ENCODE results near the gene THSD4. TPM values are rescaled to one million over a fixed set of nuclear protein-coding genes. Genes with fewer than 3 reads are reported as not detected.
"Not testable (repeated sequence)": the region's sequence is repeated elsewhere in the genome, so short reads cannot be mapped to it uniquely, and the experiment has no call there.

The THSD4 gene
- total RNA-seq, 1 donor from 2014 or later, result 21.1 TPM

DNA sequence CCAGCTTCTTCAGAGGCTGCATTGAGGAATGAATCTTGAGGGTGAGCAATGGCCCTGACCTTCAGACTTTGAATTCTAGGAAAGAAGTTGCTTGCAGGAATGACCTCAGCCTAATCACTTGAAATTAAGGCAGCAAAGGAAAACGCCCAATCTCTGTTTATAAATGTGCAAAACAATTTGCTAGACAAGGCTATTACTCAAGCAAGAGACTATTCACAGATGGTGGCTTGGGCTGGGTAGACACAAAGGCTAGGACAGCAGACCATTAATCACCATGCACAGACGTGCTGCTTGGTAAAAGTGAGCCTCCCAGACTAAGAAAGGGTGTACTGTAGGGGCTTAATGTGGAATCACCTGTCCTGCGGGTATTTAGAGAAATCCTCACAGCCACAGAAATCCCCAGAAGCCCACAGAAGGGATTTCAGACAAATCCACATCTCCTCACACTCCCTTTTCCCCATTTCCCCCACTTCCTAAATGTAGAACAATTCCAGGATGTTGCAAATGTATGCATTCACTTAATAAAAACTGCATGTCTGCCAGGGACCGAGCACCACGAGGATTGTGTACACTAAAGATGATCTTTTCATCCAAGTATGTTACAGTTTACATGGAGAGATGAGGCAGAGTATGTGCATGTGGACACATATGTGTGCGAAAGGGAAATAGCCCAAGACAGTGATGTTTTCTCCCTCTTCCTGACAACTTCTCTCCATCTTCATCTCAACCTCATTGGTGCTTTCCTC lies 259.5 kb downstream of the THSD4 start:
- ATAC-seq, result no peak
- intact Hi-C loops (cut with DNase I), result no loop called here

DNA sequence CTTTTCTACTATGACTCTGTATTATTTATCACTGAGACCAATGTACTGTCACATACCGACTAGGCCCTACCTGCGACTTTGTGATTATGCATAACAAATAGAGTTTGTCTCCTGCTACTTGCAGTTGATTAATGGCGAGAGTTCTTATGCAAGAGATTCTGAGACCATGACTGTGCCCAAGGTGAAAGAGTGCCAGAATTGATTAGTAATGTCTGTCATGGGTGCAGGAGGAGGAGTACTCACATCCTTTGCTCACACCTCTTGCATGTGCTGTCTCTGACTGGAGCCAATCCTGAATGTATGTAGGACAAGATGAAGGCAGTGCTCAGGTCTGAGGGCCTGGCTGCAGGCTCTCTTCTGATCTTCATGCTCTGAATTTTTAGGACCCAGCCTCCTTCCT lies 260.7 kb downstream of the THSD4 start:
- intact Hi-C loops (cut with DNase I), result no loop called here
- DNase-seq (ENCODE audit: low spot score) (no peak), ATAC-seq (no peak)

More for the DNA sequence above, 259.5 kb downstream of the THSD4 start:
- DNase-seq (ENCODE audit: low spot score), result no peak

DNA sequence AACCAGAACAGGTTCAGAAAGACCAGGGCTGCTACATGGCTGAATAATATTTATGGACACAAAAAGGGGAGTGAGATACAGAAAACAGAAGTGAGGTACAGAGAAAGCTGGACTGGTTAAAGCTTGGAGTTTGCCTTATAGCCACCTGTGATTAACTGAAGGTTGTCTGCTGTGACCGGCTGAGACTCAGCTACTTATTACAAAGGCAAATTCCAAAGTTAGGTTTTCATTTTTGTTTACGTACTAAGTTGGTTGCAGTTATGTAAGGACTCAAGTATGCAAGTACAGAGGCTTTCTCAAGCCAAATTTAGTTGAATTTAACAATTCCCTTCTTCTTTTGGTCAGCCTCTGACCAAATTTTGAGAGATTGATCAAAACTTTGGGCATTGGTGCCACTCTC lies 264.6 kb downstream of the THSD4 start:
- intact Hi-C loops (cut with DNase I), result loop anchor here (5.0 kb wide), 1 partner anchor 507 kb away; no protein-coding TSS in a partner anchor
- no peak for ATAC-seq
- DNase-seq (ENCODE audit: low spot score), result no peak

DNA sequence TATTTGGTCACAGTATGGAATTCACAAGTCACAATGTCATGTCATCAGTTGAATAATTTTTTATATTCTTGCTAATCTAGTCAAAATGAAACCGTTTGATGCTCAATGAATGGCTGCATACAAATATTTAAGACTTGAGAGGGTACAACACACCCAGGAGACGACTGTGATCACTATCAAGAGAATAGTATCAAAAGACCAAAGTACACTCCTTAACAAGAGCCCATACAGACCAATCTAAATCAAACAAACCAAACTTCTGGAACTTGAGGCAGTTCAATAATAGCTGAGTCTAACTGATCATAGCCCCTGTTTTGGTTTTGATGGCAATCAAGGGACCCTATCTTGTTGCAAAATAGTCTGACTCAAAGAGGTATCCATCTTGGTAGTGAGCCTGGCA lies 265.1 kb downstream of the THSD4 start:
- ATAC-seq, result no peak
- DNase-seq (ENCODE audit: low spot score), result no peak
- intact Hi-C loops (cut with DNase I), result loop anchor here (5.0 kb wide), 1 partner anchor 507 kb away; no protein-coding TSS in a partner anchor

DNA sequence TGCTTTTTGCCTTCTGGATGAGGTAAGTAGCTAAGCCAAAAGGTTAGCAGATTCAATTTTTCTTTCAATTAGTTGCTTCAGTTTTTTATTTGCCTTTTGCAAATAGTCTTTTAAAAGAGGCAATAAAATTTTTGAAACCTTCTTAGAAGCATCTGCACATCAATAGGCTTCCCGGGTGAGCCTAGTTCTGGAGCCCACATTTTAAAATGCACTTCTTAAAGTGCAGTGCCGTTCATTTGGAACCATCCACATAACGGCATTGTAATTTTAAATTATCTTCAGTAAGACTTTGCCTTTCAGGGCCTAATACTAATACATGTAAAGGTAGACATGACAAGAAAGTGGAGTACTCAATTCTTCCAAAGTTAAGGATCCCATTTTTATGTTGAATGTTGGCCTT lies 269.2 kb downstream of the THSD4 start:
- ATAC-seq (no peak), DNase-seq (ENCODE audit: low spot score) (no peak)
- intact Hi-C loops (cut with DNase I), result loop anchor here (5.0 kb wide), 1 partner anchor 503 kb away; no protein-coding TSS in a partner anchor

DNA sequence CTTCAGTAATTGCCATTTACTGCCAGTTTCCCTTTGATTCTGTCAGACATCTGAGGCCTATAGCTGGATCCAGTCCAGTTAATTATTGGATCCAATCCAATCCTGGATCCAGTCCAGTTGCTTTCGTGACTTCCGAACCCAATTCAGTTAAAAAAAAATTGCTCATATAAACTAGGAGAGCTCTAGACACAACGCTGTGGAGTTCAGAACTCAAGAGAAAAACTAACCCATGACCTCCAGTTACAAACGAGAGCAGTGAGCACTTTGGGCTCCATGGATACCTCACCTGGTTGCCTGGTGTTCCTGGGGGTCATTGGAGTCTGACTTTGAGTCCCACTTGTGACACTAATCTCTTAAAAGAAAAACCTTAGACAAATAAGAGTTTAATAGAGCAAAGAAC lies 269.8 kb downstream of the THSD4 start:
- intact Hi-C loops (cut with DNase I), result no loop called here
- no peak for ATAC-seq
- DNase-seq (ENCODE audit: low spot score), result no peak

DNA sequence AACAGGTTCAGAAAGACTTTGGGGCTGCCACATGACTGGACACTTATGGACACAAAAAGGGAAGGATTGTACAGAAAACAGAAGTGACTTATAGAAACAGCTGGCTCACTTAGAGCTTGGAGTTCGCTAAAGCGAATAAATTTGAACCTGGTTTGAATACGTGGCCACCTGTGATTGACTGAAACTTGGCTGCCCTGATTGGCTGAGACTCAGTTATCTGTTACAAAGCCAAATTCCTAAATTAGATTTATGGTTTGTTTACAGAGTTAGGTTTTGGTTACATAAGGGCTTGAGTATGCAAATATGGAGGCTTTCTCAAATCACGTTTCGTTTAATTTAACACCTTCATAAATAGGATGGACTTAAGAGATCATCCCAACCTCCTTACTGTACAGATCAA lies 270.2 kb downstream of the THSD4 start:
- ATAC-seq (no peak), DNase-seq (ENCODE audit: low spot score) (no peak)
- intact Hi-C loops (cut with DNase I), result no loop called here

DNA sequence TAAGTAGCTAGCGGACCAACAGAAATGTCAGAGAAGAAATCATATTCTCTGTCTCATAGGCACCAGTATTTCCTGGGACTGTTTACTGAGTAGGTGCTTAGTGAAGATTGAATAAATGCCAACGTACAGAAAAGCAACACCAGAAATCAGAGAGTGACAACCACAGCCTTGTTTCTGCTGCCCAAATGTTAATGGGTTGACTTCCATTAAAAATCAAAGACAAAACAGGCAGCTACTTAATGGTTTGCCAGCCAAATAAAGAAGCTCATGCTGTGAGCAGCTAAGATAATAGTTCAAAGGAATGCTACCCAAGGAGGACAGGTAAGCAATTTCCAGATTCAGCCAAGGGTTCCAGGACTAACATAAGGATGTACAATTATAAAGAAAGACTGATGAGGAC lies 270.7 kb downstream of the THSD4 start:
- intact Hi-C loops (cut with DNase I), result no loop called here
- DNase-seq (ENCODE audit: low spot score) (no peak), ATAC-seq (no peak)

DNA sequence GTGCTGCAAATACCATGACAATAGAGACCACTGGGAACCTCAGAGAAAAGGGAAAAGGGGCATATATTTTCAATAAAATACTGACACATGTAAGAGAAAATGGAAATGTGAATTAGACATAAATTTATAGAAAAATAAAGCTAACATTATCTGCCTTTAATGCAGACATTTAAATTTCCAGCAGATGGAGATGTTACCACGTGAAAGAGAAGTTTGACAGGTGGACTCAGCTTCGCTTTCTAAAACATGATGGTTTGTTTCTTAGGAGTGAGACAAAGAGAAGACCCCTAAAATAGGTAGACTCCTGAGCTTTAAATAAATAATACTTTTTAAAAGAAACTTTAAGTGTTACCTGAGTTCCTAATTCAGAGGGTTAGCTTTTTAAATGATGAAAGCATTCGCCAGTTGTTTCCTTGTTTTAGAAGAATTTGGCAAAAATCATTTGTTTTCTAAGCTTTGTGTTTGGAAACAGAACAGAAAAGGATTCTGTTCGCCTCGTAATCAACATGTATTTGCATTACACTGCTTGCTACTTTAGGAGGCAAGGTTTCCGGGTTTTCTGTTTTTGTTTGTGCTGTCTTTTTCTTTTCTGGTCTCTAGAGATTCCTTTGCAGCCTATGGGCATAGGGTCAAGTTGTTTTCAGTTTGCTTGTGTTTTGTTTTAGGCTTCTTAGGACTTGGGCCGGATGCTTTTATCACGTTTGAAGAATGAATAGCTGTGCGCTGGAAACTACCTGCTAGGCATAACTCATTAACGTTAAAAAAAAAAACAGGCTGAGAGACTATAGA lies 271.4 kb downstream of the THSD4 start:
- no peak for DNase-seq (ENCODE audit: low spot score)
- ATAC-seq, result no peak
- intact Hi-C loops (cut with DNase I), result no loop called here

DNA sequence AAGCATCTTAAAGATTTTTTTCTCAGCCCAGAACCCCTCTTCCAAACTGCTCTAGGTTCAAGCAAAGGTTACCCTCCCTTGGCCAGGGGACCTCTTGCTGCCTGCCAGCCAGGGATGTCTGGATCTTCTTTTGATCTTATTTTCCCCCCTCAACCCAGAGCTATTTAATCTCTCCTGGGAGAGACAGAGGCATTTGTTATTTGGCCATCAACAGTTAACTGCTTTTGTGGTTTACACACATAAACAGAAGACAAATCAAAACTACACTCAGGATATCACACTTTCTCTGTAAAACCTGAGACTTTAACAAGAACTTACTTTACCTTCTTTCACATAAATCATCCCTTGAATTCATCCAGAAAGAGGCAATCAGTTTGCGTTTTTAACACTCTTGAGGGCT lies 272.5 kb downstream of the THSD4 start:
- no peak for DNase-seq (ENCODE audit: low spot score)
- intact Hi-C loops (cut with DNase I), result no loop called here
- no peak for ATAC-seq

DNA sequence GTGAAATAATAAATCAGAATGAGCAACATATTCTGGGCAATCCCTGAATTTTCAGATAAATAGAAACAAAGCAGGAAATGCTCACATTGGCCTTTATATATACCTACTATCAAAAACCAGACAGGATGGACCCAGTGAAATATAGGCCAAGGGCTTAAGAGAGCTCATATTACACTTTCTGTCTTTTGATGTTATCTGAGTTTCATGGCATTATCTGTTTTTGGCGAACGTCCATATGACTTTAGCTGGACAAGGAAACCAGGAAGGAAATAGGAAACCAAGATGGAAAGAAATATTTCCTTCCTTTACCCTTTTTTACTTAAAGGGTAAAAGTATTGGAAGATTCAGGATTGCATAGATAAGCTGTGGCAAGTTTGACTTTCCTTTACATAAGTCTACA lies 274.8 kb downstream of the THSD4 start:
- ATAC-seq, result no peak
- intact Hi-C loops (cut with DNase I), result no loop called here
- DNase-seq (ENCODE audit: low spot score), result no peak

DNA sequence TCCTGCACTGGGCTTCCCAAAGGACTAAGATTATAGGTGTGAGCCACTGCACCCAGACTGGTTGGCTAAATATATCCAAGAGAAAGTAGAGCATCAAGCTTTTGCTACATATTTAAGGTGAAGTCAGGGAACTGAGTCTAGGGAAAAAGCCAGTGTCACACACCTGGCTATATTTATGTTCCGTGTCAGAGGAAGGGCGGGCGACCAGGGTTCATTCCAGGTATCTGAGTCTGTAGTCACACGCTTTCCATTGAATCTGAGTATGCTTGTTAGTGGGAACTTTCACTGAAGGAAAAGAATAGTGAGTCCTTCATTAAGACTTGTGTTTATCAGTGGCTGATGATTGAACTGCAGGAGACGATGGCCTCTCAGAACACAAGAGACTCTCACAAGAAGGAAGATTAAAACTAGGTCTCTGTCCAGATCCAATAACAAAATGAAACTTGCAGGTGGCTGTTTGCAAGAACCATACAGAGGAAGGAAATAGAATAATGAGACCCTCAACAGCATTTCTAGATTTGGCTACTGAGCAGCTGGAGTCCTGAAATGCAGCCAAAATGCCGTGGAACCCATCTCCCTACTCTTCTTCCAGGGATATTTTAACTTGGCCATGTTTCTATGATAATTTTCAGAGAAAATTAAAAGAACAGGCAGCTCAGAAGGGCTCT lies 276.3 kb downstream of the THSD4 start:
- ATAC-seq (no peak), DNase-seq (ENCODE audit: low spot score) (no peak)
- intact Hi-C loops (cut with DNase I), result no loop called here

DNA sequence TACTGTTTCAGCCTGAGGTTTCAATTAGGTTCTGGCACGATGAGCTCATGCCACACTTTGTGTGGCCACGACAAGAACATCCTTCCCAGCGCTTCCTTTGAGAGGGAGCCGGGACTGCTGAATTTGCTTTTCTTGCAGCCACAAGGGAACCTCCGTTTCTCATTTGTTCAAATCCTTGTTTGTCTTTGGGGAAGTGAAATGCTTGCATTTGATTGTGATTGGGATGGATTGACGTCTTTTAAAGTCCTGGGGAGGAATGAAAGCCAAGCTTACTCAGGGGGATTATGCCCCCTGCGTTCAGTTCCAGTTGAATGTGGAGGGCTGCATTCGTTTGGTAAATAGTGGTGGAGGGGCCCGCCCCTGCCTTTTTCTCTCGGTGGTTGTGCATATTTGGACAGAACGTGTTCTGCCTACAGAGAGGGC lies 277.6 kb downstream of the THSD4 start:
- DNase-seq (ENCODE audit: low spot score) (no peak), ATAC-seq (no peak)
- intact Hi-C loops (cut with DNase I), result no loop called here

DNA sequence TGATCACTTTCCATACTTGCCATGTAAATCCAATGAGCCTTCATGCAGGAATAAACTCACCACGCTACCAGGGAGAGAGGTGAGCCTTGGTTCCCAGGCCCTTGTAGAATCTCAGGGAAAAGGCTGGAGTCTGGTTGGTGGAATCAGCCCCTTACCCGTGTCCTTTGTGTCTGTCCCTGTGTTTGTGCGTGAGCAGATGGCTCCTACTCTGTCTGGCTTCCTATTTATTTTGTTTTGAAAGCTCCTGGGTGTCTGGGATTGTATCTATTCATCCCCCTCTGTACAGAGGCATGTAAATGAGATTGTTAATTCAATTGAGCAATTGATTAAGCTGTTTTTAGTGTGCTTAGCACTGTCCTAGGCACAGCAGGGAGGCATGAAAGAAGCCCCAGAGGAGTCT lies 278.1 kb downstream of the THSD4 start:
- intact Hi-C loops (cut with DNase I), result no loop called here
- DNase-seq (ENCODE audit: low spot score) (no peak), ATAC-seq (no peak)

DNA sequence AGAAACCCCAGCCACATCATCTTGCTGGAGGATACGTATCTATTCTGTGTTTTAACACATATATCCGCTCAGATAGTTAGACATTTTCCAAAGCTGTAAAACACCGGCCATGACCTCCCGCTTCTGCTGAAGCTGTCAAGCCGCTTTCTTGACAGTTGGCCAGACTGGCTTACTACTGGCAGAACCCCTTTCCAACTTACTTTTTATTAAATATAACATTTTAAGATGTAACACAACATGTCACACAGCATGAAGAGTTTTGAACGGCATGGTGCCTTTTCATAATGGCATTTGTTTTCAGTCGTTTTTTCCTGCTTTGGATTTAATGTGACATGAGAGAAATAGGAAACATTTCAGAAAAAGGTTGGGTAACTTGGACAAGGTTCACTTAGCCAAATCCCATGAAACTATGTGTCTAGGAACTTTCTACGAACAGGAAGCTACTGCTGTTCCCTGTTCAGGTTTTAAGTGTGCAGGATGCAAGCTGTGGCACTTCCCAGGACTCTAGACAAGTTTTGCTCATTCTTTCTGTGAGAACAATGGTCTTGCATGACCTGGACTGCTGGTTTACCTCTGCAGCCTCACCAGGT lies 281.4 kb downstream of the THSD4 start:
- intact Hi-C loops (cut with DNase I), result no loop called here
- DNase-seq (ENCODE audit: low spot score), result no peak
- ATAC-seq, result no peak

DNA sequence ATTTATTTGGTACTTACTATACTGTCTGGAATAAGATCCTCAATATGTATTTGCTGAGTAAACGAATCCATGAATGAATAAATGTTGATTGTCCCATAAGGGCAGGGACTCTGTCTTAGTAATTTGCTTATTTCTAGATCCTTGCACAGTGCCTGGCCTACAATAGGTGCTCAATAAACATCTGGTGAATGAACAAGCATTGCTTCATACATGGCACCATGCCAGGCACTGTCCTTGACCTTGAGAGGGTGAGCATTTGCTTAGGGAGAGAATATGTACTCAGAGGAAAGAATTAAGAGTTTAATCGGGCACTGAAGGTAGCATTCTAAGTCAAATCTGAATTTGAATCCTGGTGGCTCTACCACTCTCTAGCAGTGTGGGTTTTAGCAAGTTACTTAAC lies 282.1 kb downstream of the THSD4 start:
- ATAC-seq (no peak), DNase-seq (ENCODE audit: low spot score) (no peak)
- intact Hi-C loops (cut with DNase I), result no loop called here

DNA sequence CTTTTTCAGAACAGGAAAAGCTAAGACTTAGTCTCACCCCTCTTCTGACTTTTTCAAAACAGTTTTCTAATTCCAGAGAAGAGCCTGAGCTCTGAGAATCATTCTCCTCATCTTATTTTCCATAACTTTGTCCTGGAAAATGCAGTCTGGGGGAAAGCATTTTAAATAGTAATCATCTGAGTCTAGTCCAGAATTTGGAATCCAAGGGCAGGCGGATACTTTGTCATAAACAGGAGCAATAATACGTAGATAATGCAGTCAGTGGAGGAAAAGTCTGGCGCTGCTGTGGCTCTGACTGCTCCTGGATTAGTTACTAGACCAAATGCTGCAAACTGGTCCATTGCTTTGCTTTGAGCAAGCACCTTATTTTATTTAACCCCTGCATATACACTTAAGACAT lies 285.0 kb downstream of the THSD4 start:
- intact Hi-C loops (cut with DNase I), result no loop called here
- DNase-seq (ENCODE audit: low spot score) (no peak), ATAC-seq (no peak)

DNA sequence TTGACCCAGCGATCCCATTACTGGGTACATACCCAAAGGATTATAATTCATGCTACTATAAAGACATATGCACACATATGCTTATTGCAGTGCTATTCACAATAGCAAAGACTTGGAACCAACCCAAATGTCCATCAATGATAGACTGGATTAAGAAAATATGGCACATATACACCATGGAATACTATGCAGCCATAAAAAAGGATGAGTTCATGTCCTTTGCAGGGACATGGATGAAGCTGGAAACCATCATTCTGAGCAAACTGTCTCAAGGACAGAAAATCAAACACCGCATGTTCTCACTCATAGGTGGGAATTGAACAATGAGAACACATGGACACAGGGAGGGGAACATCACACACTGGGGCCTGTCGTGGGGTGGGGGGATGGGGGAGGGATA lies 286.5 kb downstream of the THSD4 start:
- intact Hi-C loops (cut with DNase I); ATAC-seq; DNase-seq (ENCODE audit: low spot score): not testable (repeated sequence)

DNA sequence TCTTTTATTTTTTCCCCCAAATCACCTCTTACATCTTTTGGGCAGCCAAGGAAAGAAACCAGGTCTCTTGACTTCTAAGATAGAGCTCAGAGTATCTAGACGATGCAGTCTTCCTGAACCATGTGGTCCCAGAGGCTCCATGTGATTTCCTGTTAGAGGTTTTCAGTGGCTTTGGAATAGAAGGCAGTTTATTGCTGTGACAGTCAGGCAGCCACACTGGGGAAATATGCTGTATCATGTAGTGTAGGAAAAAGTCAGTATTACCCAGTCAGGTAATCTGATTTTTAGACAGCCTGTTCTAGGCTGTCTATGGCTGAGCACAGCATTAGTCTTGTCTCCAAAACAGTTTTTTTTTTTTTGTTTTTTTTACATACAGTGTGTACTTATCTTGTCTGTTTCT lies 294.3 kb downstream of the THSD4 start:
- ATAC-seq (no peak), DNase-seq (ENCODE audit: low spot score) (no peak)
- intact Hi-C loops (cut with DNase I), result no loop called here

DNA sequence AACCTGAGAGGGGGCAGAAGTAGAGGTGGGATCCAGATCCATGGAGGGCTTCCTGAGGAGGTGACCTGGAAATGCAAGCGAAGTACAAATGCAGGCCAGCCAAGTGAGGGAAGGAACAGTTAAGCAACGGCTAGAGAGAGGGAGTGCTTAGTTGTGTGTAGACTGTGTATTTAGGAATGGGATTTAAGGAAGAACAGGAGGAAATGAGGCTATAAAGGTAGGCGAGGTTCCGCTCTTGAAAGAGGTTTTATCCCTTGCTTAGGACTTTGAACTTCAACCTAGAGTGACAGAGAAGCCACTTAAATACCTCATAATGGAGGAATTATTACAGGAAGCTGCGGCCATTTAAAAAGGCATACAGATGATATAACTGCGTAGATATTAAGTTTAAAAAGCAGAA lies 295.1 kb downstream of the THSD4 start:
- DNase-seq (ENCODE audit: low spot score) (no peak), ATAC-seq (no peak)
- intact Hi-C loops (cut with DNase I), result no loop called here
